GM19193 (cell line): Measurements from ENCODE around the gene ZNF385C.

Experiments
- POLR2A ChIP-seq: IDR thresholded peaks from 4 replicates; pipeline ENCODE4 v1.6.1; 2011; ENCODE audit not compliant: insufficient read depth, insufficient read length; ENCODE audit errors: extremely low read depth

The ZNF385C gene

DNA sequence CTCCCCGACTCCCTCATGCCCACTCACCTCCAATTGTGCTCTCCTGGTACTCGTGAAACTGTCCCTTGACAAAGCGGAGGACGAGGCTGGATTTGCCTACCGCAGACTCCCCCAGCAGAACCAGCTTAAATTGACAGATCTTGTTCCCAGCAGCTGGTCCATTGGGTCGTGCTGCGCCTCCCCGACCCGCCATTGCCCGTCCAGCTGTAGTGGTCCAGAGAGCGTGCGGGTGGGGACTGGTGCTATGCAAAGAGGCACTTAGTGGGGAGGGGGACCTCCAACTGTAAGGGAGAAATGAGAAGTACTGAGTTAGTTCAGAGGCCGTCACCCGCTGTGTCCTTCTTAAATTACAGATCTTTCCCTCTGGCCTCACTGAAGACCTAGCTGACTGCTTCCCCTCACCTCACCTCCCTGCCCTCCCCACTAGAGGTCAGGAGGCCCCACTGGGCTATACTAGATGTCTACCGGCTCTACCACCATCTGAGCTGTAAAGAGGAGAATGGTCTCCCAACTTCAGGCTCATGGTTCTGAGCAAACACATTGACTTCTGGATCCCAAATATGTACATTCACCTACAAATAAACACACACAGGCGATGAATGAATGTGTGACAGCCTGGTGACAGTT is 32.1 kb upstream of the ZNF385C start:
- TF ChIP-seq POLR2A: no peak

DNA sequence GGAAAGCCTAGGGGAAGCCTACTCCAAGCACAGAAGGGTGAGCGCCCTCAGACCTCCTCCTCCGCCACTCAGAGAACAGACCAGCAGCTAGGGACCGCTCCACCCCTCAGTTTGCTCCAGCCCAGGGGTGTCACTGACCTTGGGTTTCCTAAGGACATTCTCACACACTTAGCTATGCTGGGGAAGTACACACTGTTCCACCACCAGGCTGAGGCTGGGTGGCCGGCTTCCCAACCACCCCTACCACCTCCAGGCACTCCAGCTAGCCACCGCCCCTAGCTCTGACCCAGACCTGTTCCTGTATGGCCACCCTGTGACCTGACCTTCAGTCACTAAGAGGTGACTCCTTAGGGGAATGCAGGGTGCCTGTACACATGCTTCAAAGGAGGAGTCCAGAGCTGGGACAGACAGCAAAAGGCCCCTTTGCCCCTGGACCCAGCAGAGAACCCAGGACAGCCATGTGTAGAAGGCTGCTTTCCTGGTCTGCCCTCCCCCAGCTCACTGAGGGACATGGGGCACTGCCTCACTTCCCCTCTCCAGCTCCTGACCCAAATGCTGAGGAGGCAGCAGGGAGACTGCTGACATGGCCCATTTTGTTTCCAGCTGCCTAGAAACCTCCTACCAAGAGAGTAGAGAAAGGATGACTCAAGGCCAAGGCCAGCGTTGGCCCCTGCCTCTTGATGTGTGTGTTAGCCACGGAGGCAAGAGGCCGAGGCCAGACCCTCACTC is 31.0 kb upstream of the ZNF385C start:
- no peak for TF ChIP-seq POLR2A

DNA sequence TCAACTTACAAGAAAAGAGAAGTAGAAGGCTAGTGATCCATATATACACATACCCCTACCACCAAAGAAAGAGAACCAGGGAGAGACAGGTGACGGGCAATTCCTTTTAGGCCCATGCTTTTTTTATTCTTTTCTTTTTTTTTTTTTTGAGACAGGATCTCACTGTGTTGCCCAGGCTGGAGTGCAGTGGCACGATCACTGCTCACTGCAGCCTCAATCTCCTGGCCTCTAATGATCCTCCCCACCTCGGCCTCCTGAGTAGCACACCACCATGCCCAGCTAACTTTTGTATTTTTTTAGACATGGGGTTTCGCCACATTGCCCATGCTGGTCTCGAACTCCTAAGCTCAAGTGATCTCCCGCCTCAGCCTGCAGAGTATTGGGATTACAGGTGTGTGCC is 29.1 kb upstream of the ZNF385C start:
- TF ChIP-seq POLR2A: no peak

DNA sequence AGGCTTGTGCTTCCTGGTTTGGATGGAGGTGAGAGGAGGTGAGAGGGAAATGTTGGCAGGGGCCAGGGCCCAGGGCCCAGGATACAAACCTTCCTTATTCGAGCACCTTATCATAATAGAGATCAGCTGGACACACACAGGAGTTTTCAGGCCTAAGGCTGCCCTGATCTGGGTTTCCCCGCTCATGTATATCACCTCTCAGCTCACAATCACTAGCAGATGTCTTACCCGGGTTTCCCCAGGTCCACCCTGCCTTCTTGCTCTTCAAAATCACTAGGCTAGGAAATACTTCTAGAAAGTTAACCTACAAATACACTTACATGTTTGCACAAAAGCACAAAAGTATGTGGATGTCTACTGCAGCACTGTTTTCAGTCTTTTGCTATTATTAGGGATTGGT is 28.6 kb upstream of the ZNF385C start:
- no peak for TF ChIP-seq POLR2A

DNA sequence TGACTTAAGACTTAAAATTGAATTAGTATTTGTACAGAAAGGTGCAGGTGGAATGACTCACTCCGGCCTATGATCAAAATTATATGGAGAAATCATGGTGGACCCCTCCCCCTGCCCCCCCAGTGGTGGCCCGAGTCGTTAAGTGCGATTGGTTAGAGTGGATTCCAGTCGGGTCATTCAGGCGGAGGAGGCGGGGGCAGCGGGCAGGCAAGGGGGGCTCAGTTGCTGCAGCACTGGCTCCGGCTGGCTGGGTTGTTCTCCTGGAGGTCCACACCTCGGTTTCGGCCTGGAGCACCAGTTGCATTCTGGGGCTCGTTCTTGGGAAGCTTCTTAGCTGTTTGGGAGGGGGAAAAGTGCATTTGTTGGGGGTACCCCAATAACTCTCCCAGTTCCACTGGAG is 27.3 kb upstream of the ZNF385C start:
- no peak for TF ChIP-seq POLR2A

DNA sequence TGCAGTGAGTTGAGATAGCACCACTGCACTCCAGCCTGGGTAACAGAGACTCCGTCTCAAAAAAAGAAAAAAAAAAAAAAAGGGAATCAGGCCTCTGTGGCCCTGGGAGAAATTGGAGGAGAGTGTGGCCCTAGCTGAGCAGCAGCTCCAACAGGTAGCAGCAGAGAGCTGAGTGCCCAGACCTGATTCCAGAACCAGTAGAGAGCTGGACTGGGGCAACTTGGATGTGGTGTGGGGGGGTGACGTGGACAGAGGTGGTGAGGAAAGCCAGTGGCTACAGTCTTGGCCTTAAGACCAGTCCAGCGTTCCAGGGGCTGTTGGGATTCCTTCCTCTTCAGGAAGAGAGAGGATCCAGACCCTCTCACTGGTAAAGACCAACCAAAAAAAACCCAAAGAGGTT is 26.0 kb upstream of the ZNF385C start:
- no peak for TF ChIP-seq POLR2A

DNA sequence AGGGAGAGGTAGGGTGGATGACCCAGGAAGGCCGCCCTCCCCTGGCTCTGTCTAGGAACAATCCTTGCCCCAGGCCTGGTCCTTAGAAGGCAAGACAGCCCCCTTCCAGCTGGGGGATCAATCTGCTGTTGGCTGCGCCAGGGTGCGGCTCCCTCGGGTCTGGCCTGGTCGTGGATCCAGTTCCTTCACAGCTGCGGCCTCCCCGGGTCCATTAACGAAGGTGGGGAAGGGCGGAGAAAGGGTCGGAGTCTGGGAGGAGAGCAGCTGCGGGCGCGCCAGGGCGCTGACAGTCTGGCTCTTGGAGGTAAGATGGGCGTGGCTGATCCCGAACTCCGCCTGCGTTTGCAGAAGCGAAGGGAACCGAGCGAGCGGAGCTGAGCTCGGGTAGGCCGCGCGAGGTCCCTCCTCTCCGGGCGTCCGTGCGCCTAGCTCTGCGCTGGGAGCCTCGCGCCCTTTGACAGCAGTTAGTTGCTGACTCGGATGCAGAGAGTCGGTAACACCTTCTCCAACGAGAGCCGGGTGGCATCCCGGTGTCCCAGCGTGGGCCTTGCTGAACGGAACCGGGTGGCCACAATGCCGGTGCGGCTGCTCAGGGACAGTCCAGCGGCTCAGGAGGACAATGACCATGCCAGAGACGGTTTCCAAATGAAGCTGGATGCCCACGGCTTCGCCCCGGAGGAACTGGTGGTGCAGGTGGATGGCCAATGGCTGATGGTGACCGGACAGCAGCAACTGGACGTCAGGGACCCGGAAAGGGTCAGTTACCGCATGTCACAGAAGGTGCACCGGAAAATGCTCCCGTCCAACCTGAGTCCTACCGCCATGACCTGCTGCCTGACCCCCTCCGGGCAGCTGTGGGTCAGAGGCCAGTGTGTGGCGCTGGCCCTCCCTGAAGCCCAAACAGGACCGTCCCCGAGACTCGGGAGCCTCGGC is 24.4 kb upstream of the ZNF385C start, which contains the start of gene HSPB9:
Gene HSPB9, plus strand, starts transcription at position 434 of the 933 bp plus-strand sequence. Its CDS starts 47 bp downstream, at position 481.
- no peak for TF ChIP-seq POLR2A

DNA sequence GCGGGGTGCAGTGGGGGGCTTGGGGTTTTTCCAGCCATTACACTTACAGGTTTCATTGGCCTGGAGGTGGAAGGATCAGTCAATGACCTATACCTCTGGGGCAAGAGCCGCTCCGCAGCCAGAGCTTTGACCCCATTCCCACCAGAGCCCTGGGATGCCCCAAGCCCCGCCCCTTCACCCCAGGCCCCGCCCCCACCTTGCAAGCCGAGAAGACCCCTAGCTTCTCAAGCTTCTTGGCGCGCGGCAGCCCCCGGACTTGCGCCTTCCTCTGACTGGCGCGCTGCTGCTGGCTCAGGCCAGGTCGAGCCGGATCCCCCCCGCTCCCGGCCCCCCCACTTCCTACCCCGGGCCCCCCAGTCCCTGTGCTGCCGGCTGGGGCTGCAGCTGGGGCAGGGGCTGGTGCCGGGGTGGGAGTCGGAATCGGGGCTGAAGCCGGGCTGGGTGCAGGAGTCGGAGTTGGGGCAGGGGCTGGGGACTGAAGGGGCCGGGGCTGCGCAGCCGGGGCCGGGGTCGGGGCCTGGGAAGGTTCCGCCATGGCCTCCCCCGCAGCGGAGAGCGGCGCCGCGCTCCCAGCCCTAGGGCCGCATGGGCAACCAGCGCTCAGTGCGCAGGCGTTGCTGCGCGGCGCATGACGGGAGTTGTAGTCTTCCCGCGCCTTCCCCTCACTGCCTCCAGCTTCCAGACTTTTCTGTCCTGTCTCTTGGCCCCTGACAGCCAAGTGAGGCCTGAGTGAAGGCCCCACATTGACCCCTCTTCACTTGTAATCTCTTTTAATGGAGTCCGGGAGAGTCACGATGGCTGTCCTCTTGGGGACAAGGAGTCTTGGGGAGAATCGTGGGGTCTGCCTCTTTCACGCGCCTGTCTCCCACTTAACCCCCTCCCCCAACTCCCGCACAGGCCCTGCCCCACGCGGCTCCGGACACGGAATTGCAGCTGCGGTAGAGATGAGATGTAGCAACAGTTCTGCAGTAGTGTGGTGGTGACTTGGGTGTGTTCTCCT is 22.8 kb upstream of the ZNF385C start, which contains the start of gene KAT2A:
Gene KAT2A, minus strand, starts transcription at position 598 of the 1,000 bp plus-strand sequence. Its CDS starts 63 bp downstream, at position 535.
- peak; percentile 71 for TF ChIP-seq POLR2A

DNA sequence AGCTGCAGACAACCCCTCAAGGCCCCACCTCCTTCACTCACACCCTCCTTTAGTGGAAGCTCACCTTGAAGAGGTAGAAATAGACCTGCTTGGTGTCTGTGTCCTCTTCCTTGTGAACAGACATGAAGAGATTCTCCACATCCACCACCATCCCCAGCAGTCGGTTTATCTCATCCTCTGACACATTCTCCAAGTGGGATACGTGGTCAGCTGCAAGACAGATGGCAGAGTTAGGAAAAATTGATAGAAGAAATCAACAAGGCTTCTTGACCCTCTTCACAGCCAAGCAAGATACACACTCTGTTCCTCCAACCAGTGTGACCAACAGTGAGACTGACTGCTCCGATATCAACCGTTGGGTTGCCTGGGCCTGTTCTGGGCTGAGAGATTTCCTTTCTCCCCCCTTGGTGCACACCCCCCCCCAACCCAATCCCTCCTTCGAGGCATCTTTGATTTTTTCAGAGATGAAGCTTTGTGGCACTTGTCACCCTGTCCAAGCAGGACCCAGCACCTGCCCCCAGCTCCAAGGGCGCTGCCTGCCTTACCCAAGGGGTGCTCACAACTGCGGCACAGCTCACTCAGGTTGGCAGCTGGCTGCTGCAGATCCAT is 22.0 kb upstream of the ZNF385C start:
- TF ChIP-seq POLR2A: no peak

DNA sequence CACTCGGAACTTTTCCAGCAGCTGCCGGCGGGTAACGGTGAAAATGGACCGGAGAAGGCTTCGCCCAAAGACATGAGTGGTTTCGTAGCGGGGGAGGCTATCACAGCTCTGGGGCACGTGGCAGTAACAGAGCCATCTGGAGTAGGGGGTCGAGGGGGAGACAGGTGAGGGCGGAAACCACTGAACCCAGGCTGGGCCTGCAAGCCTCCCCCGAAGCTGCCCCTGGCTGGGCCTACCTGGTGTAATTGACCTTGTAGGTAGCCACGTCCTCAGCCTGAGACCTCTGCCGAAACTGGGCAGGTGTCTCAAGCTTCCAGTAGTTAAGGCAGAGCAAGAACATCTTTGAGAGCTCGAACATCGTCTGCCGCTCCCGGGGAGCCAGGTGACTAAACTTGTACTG is 21.0 kb upstream of the ZNF385C start:
- TF ChIP-seq POLR2A: no peak

DNA sequence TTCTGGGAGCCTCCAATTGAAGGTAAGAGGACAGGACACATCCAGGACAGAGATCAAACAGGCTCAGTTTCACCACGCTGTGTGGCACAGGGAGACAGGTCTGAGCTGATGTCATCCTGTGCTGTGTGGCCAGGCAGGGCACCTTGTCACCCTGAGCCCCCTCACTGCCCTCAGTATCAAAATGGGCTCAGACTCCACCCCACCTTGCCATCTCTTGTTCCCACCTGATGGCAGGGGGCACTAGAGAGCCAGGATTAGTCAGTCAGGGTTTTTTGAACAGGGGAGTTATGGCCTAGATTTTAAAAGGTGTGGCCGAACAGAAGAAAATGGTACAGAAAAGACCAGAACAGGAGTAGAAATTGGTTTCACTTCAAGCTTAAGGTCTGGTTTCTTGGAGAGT is 20.3 kb upstream of the ZNF385C start:
- no peak for TF ChIP-seq POLR2A

DNA sequence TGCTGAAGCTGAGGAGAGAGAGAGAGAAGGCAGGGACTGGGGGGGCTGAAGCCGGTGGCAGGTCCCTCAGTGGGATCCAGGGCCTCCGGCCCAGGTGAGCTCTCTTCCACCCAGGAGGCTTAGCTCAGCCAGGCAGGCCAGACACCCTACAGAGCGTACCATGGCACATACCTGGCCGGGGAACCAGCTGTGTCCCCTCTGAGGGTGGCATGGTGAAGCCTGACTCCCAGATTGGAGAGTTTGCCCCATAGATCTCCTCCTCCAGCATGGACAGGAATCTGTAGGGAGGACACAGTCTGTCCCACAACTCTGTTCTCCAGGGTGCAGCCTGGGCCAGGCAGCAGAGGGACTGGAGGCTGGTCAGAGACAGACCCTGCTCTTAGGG is 19.8 kb upstream of the ZNF385C start:
- TF ChIP-seq POLR2A: no peak

DNA sequence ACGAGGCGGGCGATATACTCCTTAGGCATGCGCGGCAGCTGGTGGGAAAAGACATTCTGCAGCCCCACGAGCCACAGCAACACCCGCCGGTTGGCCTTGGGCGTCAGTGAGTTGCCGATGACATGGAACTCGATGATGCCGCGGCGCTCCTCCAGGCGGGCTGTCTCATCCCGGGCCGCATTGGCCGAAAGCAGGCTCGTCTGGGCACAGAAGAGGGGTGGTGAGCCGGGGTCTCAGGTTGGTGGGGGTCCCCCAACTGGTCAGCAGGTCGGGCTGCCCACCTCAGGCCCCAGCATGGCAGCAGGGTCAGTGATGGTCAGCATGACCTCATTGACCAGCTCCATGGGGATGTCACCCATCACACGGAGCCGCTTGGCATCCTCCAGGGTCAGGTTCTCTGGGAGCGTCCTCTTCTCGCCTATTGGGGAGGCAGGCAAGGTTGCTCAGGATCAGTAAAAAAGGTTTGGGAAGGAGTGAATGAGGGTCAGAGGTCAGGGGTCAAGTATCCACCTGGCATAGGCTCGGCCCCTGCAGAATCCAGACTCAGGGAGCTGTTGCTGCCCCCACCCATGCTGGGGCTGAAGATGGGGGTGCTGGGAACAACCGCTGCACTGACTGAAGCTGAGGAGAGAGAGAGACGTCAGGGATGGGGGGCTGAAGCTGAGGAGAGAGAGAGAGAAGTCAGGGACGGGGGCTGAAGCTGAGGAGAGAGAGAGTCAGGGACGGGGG is 19.3 kb upstream of the ZNF385C start:
- no peak for TF ChIP-seq POLR2A
